NCI-H1694 treated with DMSO at 0.1 percent for 48 hours (cell line): ENCODE data around the gene CSNK2A1.
"Not testable (repeated sequence)": the region's sequence is repeated elsewhere in the genome, so short reads cannot be mapped to it uniquely, and the experiment has no call there.

Experiments
- DNase-seq: peaks from one replicate; lab custom pipeline; 2025; lab: John Stamatoyannopoulos, UW

The CSNK2A1 gene

GRCh38 chr20:543369-544152 lies at the start of gene CSNK2A1:
Gene CSNK2A1, minus strand, starts transcription at chr20:543790. Its CDS starts 35,239 bp downstream, at chr20:508551.
- DNase-seq: peak; percentile 93

- DNase-seq: no peak
These were observed 48.9 kb upstream of the CSNK2A1 start for GRCh38 chr20:592506-592905.

DNA sequence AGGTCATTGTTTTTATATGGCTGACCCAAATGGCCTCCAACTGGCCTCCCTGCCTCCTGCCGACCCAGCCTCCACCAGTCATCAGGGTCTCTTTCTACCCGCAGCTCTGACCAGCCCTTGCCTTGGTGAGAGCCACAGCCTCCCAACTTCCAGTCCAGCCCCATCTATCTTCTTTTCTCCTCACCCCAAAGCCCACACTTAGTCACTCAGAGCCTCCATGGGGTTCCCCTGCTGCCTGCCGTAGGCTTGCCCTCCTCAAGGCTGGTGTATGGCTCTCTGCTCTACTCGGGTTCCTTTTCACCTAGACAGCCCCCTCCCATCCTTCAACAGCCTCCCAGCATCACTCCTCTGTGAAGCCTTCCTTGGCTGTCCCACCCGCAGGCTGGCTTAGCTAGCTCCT lies 48.4 kb upstream of the CSNK2A1 start:
- no peak for DNase-seq

- DNase-seq: no peak
These were observed 45.5 kb upstream of the CSNK2A1 start for GRCh38 chr20:588932-589672.

GRCh38 chr20:588476-588875 lies 44.9 kb upstream of the CSNK2A1 start:
- no peak for DNase-seq

DNA sequence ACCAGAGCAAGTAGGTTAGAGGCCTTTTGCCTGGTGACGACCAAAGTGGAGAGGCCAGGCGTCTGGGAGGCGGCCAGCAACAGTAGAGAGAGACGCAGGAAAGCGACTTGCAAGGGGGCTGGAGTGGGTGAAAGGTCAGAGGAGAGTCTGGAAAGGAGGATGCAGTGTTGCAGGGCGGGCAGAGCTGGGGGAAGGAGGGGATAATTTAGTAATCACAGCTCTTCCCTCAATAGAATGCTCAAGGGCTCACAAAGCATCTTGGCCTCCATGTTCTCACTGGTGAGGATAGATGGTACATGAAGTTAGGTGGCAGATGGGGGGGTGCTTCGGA lies 41.3 kb upstream of the CSNK2A1 start:
- DNase-seq: no peak

DNA sequence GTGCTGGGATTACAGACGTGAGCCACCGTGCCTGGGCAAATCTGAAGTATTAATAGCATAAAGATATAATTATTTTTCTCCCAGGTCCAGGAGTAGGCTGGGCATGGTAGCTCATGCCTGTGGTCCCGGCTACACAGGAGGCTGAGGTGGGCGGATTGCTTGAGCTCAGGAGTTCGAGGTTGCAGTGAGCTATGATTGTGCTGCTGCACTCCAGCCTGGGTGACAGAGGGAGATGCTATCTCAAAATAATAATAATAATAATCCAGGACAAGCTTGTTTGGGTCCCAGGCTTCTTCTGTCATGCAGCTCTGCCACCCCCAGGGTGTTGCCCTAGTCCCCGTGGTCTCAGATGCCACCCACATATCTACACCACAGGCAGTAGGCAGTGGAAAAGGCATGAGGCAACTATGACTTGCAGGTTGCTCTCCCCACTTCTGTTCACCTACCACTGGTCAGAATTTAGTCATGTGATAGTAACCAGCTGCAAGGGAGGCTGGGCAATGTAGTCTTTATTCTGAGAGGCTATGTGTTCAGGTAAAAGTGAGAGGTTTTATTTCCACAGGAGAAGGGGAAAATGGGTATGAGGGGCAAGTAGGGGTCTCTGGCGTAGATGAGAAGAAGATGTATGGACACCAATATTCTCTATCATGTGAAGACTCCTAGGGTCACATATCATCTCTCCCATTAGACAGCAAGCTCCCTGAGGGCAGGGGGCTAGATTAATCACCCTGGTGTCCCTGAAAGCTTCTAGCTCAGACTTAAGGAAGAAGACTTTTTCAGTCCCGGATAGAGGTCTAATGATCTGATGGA lies 40.8 kb upstream of the CSNK2A1 start:
- DNase-seq: no peak

GRCh38 chr20:582204-582603 lies 38.6 kb upstream of the CSNK2A1 start:
- DNase-seq: no peak

- not testable (repeated sequence) for DNase-seq
These were observed 35.5 kb upstream of the CSNK2A1 start for GRCh38 chr20:578940-579690.

DNA sequence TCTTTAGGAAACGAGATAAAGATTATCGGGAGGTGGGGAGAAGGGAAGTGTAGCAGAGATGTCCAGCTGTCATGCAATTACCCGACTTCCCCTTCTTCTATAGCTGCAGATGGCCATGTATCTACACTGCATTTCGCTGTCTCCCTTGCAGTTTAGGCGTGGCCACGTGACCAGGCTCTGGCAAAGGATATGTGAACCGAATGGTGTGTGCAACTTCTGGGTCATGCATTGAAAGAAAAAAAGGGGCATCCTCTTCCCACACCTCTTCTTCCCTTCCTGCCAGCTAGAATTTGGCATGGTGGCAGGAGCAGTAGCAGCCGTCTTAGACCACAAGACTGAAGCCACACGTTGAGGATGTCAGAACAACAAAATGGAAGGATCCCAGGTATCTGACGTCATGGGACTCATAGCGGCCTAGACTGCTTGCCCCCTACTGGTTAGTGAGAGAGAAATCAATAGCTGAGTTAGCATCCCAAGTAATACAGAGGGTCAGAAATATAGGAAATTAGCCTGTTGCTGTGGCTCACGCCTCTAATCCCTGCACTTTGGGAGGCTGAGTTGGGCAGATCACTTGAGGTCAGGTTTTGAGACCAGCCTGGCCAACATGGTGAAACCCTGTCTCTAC lies 33.7 kb upstream of the CSNK2A1 start:
- peak; percentile 24 for DNase-seq

- DNase-seq: no peak
These were observed 32.6 kb upstream of the CSNK2A1 start for GRCh38 chr20:576156-576555.

- no peak for DNase-seq
These were observed 31.6 kb upstream of the CSNK2A1 start for GRCh38 chr20:575230-575629.

DNA sequence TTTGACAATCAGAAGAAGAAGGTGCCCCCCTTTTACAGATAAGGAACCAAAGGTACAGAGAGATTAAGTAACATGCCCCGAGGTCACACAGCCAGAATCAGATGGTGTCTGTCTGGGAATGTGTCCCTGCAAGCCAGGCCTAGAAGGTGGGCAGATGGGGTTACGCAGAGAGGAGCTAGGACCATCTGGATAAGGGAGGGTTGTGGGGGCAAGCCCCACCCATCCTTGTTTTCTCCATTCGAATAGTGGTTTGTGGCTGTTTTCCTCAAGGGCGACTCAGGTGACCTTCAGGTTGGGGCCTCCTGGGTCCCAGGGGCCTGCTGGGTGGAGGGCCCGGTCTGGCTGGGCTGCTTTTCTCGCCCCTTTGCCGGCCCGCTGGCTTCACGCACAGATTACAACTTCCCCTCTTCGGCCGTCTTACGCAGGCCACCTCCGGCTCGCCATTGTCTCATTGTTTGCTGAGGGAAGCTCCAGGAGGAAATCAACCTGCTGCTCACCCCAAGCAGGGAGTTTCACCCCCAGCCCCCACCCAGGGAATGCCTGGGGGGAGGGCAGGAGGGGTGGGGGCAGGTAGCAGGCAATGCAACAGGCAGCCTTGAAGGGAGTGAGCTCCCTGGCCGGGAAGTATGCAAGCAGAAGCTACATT lies 30.8 kb upstream of the CSNK2A1 start:
- peak; percentile 66 for DNase-seq

DNA sequence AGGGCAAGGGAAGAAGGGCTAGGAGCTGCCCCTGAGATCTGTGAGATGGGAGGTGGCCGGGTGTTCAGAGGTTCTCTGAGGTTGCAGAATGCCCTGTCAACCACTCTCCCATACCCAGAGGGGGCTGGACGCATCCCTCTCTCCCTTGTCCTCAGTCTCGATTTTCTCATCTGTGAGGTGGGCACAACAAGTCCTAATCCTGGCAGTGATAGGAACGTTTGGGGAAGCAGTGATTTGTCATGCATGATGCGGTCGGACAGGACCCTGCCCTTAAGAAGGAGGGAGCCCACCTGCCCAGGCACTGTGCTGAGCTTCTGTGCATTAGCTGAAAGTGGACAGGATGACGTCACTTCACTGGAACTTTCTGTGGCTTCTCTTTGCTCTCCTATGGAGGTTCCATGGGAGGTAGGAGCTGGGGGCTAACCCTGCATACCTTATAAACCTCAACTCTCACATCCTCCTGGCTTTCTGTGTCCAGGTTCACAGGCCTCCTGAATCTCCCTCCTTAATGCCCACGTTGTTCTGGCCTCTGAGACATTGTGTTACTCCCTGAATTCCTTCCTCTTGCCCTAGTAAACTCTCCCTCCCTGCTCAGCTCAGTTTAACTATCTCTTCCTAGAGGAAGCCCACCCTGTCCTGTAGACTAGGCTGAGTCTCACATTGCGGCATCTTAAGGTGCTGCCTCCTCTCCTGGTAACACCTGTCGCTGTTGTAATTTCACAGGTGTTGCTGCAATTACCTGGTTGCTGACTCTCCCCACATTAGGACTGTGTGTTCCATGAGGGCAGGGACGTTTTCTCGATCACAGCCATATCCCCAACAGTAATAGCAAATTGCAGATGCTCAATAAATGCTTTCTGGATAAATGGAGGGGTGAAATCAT lies 30.1 kb upstream of the CSNK2A1 start:
- DNase-seq: no peak

- no peak for DNase-seq
These were observed 29.1 kb upstream of the CSNK2A1 start for GRCh38 chr20:572727-573126.

DNA sequence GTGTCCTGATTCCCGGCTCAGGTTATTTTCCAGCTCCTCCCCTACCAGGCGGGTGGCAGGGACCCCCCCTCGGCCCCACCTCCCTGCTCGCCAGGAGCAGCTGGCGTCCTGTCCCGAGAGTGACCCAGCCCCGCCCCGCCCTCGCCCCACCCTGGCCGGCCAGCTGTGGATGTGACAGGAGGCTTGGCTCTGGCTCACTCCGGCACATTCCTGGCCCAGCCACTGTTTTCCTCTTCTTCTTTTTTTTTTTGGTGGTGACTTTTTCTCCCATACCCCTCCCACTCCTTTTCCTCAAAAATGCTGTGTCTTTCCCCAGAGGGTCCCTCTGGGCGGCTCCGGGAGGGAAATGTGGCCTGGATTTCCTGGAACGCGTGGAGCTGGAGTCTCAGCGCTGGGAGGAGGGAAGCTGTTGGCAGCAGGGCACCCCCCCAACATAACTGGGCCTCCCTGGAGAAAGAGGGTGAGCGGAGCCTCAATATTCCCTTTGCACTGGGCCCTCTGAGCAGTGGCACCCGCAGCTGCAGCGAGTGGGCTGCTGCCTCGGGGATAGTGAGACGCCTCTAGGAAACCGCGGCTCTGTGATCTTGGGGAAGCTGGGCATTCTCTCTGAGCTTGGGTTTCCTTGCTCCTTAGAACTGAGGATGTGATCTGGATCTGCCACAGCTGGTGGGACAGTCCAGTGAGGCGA lies 28.3 kb upstream of the CSNK2A1 start:
- peak; percentile 15 for DNase-seq

DNA sequence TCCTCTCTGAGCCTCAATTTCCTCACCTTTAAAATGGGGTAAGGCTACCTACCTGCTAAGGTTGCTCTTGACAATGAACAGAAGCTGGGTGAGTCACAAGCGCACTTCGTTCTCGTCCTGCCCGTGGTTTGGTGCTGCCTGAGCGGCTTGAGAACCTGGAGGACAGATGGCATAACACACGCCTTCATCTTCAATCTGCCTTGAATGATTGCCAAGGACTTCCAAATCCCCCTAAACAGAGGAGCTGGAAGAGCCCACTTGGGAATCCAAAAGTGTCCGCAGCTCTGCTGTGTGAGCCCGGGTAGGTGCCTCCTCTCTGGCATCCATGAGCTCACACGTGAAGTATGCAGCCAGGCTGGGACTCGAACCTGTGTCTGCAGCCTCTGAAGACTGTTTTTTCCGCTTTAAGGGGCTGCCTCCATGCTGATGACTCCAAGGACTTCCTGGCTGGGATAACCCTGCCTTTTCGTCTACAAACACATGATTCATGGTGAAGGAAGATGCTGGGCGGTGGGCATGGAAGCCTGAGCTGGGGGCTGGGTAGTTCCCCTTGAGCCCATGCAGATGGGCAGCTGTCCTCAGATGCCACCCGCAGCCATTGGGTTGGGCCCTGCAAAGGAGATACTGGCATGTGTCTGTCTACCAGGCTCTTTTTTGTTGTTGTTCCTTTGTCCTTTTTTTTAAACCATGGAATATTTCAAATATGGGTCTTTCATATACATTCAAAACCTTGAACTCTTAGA lies 25.3 kb upstream of the CSNK2A1 start:
- DNase-seq: peak; percentile 35

DNA sequence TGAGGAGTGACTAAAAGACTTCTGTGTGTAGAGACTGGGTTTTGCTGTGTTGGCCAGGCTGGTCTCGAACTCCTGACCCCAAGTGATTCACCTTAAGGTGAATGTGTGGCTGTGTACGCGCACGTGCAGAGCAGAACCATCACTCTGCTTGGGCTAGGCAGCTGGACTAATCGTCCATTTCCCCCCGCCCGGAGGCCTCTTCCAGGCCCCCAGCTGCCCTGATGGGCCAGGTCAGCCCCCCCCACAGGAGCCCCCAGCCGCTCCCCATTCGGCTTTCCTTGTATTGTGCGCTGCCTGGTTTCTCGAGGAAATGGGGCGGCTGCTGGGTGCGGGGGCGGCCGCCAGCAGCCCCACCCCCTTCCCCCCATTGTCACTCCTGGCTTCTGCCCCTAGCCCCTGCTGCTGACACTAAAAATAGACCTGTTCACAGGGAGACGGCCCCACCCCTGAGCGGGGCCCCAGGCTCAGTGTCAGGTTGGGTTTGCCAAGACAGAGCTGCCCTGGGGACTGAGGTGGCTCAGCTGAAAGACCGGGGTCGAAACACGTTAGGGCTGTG lies 24.6 kb upstream of the CSNK2A1 start:
- DNase-seq: no peak
